DOHH2 (cell line): ENCODE data around the gene TMED4.

ENCODE experiments used
- CTCF ChIP-seq: fragments of 200-600 bp; sonication (generic); IDR thresholded peaks from one replicate; pipeline ENCODE4 v1.5.1; 2014; ENCODE audit warnings: antibody characterized with exemption, mild to moderate bottlenecking, low read depth, low read length; ENCODE audit not compliant: poor library complexity, severe bottlenecking
- EZH2phosphoT487 ChIP-seq: fragments of 200-600 bp; sonication (generic); IDR thresholded peaks from 2 replicates; pipeline ENCODE4 v1.6.1; 2017; ENCODE audit warnings: borderline replicate concordance, mild to moderate bottlenecking, antibody characterized with exemption, low read length, moderate library complexity, mixed read lengths

- TF ChIP-seq CTCF: no peak
- no peak for TF ChIP-seq EZH2phosphoT487
These were observed 39.7 kb upstream of the TMED4 start for GRCh38 chr7:44621750-44622103.
